Right lung (tissue), 5 donors: ENCODE results near the gene PPP2R2C. TPM values are rescaled to one million over a fixed set of nuclear protein-coding genes. Genes with fewer than 3 reads are reported as not detected.

Source experiments
- DNase-seq, 2 donors: peaks; one replicate each; pipeline ENCODE4 v3.0.0-alpha.2; 2013
- polyA plus RNA-seq, 5 donors: library from polyadenylated mRNA; unstranded; fragments of 120-200 nt; gene quantifications; one replicate each; pipeline versions ENCODE4 v1.2.1 to v1.2.3, GENCODE V29; 2013; ENCODE audit warnings: inconsistent platforms in 1 of 5, low replicate concordance in 1 of 5; ENCODE audit not compliant: insufficient read length in 5 of 5, insufficient read depth in 1 of 5

Gene PPP2R2C
- polyA plus RNA-seq, 5 donors = 0.22 to 0.53 (median 0.28) TPM

DNA sequence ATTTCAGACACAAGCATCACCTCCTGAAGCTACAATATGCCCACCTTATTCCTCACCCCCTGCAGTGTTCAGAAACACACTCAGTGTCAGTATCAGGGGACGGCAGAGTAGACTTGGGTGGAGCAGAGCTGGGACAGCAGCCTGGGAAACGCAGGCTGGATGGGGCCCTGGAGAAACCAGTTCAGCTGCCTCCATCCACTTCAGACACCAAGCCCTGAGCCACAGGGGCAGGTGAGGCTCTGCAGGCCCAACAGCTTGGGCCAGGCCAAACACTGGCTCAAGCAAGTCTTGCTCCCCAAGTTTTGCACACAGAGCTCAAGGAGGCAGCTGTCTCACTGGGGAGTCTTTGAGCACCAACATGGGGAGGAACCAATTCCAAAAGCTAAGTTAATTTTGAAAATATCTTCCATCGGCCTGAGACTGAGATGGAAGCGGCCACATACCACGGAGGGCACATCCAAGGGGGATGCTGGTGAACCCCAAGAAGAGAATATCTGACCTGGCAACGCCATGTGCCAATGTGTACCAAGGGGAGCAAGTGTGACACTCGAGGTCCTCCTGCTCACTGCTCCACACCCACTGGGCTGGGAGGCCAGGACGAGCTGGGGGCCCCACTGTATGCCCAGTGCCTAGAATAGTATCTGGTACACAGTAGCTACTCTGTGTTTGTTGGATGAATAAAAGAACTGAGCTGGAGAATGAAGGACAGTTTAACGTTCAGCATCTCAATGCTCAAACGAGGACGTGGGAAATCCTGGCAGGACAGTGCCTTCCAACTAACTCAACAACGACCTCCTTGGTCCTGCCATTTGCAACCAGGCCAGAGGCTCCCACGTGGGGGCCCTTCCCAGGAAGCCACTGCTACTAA, 45.6 kb downstream of the PPP2R2C start:
- no peak for DNase-seq

- DNase-seq = no peak
Measured at GRCh38 chr4:6425911-6426310, 46.5 kb downstream of the PPP2R2C start.

DNA sequence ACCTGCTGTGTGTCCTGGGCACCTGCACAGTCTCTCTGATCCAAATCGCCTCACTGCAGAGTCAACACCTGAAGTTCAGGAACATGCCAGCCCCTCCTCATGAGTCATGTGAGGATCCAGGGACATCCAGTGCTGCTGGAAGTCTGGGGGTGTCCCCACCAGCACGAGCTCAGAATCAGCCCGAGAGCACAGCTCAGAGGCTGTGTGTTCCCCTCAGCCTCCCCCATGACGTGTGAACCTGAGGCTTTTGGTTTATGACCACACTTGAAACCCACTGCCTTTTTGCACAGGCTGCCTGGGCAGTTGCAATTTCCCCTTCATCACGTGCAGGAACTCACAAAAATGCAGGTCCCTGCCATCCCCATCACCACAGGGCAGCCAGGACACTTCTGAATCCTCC, 47.1 kb downstream of the PPP2R2C start:
- DNase-seq = no peak

DNA sequence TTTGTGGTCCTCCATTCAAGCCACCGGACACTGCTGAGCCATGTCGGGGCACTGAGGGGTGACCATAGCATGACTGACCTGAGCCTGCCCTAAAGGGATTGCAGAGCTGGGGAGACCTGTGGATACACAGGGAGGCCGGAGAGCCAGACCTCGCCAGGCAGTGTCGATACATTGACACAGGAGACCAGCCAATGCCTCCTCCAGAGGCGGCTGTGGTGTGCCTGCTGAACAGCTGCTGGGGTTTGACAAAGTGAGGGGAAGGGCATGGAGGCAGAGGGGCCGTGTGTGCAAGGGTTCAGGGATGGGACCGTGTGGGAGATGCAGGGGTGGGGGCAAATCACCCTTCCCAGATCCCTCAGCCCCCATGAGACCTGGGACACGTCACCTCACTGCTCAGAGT, 48.0 kb downstream of the PPP2R2C start:
- DNase-seq = no peak

DNA sequence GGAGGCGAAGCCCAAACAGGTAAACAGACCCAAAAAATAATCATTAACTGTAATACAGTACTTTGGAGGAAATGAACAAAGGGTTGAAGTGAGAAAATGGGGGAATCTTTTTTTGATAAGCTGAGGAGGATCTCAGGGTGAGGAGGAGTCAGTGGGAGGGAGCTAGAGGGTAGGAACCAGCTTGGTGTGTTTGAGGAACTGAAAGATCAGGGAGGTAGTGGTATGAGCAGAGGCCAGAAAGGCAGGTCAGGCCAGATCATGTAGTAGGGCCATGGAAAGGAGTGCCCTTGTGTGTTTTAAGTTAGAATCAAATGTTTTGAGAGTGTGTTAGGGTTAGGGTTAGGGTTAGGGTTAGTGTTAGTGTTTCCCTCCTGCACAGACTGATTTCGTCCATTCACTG, 48.8 kb downstream of the PPP2R2C start:
- no peak for DNase-seq

- no peak for DNase-seq
Measured at GRCh38 chr4:6422866-6423265, 49.5 kb downstream of the PPP2R2C start.

GRCh38 chr4:6422105-6422504, 50.3 kb downstream of the PPP2R2C start:
- no peak for DNase-seq

DNA sequence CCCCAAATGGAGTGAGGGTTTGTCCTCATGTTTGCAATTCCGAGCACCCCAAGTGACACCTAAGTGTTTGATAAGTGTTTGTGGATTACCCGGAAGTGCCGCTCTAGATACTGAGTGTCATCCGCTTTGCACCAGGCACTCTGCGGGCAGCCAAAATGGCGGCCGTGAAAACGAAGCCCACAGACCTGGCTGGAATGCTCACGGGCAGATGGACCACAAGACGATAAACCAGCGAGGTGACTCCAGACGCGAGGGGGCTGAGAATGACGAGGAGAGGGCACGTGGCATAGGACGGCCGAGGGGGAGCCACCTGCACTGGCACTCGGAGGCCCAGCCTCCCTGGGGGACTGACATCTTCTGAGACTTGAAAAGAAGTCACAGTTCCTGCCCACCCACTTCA, 51.0 kb downstream of the PPP2R2C start:
- no peak for DNase-seq

- DNase-seq = no peak
Measured at GRCh38 chr4:6420972-6421371, 51.4 kb downstream of the PPP2R2C start.

- DNase-seq = no peak
Measured at GRCh38 chr4:6420036-6420435, 52.4 kb downstream of the PPP2R2C start.

DNA sequence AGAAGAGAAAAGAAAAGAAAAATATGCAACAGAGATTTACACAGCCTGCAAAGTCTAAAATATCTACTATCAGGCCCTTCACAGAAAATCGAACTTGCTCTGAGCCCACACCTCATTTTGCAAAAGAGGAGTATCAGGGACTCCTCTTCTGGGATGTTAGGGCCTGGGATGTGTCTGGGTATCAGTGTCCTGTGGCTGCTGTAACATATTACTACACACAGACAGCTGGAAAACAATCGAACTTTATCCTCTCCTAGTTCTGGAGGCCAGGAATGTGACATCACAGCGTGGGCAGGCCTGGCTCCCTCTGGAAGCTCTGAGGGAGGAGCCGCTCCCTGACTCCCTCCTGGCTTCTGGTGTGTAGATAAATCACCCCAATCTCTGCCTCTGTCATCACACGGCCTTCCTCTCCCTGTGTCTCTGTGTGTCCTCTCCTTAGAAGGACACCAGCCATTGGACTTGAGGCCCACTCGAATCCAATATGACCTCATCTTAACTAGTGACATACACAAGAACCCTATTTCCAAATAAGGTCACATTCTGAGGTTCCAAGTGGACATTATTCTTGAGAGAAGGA, 52.9 kb downstream of the PPP2R2C start:
- no peak for DNase-seq

DNA sequence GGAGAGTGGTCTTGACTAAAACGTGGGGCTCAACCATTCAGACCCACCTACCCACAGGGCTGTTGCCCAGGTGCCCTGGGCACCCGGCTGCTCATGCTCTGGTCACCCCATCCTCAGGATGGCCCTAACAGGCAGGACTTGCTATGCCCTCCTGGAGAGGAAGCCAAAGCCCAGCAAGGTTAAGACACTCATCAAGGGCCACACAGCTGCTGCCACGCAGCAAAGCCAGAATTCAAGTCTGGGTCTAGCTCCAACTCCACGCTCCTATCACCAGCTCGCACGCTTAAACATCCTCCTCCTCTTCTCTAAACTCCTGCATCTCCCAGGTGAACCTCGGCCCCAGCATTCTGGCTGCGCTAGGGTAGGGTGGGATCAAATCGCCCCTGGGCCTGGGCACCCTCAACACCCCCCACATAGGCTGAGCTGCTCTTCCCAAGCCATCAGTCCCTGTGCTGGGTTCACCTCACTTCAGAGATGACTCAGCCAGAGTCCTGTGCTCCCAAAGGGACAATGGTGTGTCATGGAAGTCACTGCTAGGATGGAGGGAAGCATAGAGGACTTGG, 54.1 kb downstream of the PPP2R2C start:
- DNase-seq = no peak

- DNase-seq = no peak
Measured at GRCh38 chr4:6417516-6418050, 54.8 kb downstream of the PPP2R2C start.

GRCh38 chr4:6416518-6417286, 55.7 kb downstream of the PPP2R2C start:
- no peak for DNase-seq

- no peak for DNase-seq
Measured at GRCh38 chr4:6415031-6415705, 57.2 kb downstream of the PPP2R2C start.

GRCh38 chr4:6414578-6414977, 57.8 kb downstream of the PPP2R2C start:
- DNase-seq = no peak

- DNase-seq = no peak
Measured at GRCh38 chr4:6410664-6411063, 61.8 kb downstream of the PPP2R2C start.

GRCh38 chr4:6410068-6410467, 62.3 kb downstream of the PPP2R2C start:
- DNase-seq = no peak

GRCh38 chr4:6409381-6409780, 63.0 kb downstream of the PPP2R2C start:
- no peak for DNase-seq

- DNase-seq = no peak
Measured at GRCh38 chr4:6408263-6408662, 64.2 kb downstream of the PPP2R2C start.

- DNase-seq = no peak
Measured at GRCh38 chr4:6405397-6405706, 67.1 kb downstream of the PPP2R2C start.
